OCI-LY7 (cell line): Measurements from ENCODE around the gene CTSO.

Experiments
- EZH2phosphoT487 ChIP-seq: fragments of 200-600 bp; sonication (generic); IDR thresholded peaks from 2 replicates; pipeline ENCODE4 v1.6.1; 2018; ENCODE audit warnings: low read depth, borderline replicate concordance, mild to moderate bottlenecking, mixed run types, antibody characterized with exemption, low read length, moderate library complexity, mixed read lengths
- TF ChIP-seq, protein P1 (sequence below): fragments of 200-600 bp; sonication (generic); conservative IDR thresholded peaks from 2 replicates; pipeline ENCODE4 v1.5.1; 2014; ENCODE audit warnings: mild to moderate bottlenecking, antibody characterized with exemption, low read length, moderate library complexity, mixed read lengths

DNA sequence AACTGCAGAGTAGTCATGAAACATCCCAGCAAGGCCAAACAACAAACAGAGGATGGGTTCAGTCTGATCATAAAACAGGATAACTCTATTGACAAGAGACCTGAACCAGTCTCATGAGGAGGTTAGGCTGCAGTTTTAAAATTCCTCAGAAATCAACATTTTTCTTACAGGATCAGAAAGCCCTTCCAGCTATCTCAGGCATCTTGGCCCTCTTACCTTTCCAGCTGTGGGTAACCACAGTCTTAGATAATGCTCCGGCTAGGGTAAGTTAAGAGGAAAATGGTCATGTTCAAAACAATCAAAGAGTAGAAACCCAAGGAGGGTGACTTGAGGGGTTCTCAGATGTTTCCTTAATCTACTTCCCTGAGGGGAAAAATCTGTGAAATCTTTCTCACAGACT is 5.1 kb downstream of the CTSO start:
- TF ChIP-seq, protein P1, sequence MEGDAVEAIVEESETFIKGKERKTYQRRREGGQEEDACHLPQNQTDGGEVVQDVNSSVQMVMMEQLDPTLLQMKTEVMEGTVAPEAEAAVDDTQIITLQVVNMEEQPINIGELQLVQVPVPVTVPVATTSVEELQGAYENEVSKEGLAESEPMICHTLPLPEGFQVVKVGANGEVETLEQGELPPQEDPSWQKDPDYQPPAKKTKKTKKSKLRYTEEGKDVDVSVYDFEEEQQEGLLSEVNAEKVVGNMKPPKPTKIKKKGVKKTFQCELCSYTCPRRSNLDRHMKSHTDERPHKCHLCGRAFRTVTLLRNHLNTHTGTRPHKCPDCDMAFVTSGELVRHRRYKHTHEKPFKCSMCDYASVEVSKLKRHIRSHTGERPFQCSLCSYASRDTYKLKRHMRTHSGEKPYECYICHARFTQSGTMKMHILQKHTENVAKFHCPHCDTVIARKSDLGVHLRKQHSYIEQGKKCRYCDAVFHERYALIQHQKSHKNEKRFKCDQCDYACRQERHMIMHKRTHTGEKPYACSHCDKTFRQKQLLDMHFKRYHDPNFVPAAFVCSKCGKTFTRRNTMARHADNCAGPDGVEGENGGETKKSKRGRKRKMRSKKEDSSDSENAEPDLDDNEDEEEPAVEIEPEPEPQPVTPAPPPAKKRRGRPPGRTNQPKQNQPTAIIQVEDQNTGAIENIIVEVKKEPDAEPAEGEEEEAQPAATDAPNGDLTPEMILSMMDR: no peak
- TF ChIP-seq EZH2phosphoT487: no peak
